Measurements from ENCODE around the gene LRPAP1.
"Not testable (repeated sequence)": the region's sequence is repeated elsewhere in the genome, so short reads cannot be mapped to it uniquely, and the experiment has no call there.

The LRPAP1 gene

GRCh38 chr4:3518511-3518880 lies 13.7 kb downstream of the LRPAP1 start:
- no peak for DNase-seq

GRCh38 chr4:3517731-3518510 lies 14.3 kb downstream of the LRPAP1 start:
- DNase-seq = no peak

- DNase-seq = no peak
Observed at GRCh38 chr4:3516836-3517730, 15.1 kb downstream of the LRPAP1 start.

GRCh38 chr4:3516061-3516835 lies 16.0 kb downstream of the LRPAP1 start:
- DNase-seq = no peak

- no peak for DNase-seq
Observed at GRCh38 chr4:3515646-3516045, 16.6 kb downstream of the LRPAP1 start.

GRCh38 chr4:3514806-3515501 lies 17.3 kb downstream of the LRPAP1 start:
- no peak for DNase-seq

- no peak for DNase-seq
Observed at GRCh38 chr4:3514221-3514780, 17.9 kb downstream of the LRPAP1 start.

GRCh38 chr4:3513807-3514206 lies 18.4 kb downstream of the LRPAP1 start:
- no peak for DNase-seq

GRCh38 chr4:3512719-3513118 lies 19.5 kb downstream of the LRPAP1 start:
- DNase-seq = no peak

GRCh38 chr4:3512279-3512678 lies 19.9 kb downstream of the LRPAP1 start:
- no peak for DNase-seq

GRCh38 chr4:3511601-3512000 lies 20.6 kb downstream of the LRPAP1 start:
- DNase-seq = not testable (repeated sequence)

- DNase-seq = no peak
Observed at GRCh38 chr4:3511187-3511586, 21.0 kb downstream of the LRPAP1 start.

GRCh38 chr4:3510481-3510880 lies 21.7 kb downstream of the LRPAP1 start:
- DNase-seq = no peak

GRCh38 chr4:3508542-3508941 lies 23.7 kb downstream of the LRPAP1 start:
- no peak for DNase-seq

GRCh38 chr4:3505231-3505630 lies 27.0 kb downstream of the LRPAP1 start:
- no peak for DNase-seq

GRCh38 chr4:3502941-3503936 lies 29.0 kb downstream of the LRPAP1 start:
- DNase-seq = no peak

GRCh38 chr4:3501825-3502425 lies 30.3 kb downstream of the LRPAP1 start:
- DNase-seq = no peak

- DNase-seq = no peak
Observed at GRCh38 chr4:3501126-3501824, 30.9 kb downstream of the LRPAP1 start.

- DNase-seq = no peak
Observed at GRCh38 chr4:3500634-3501101, 31.6 kb downstream of the LRPAP1 start.

GRCh38 chr4:3500111-3500510 lies 32.1 kb downstream of the LRPAP1 start:
- DNase-seq = no peak

Data from CD4-positive, alpha-beta T cell treated with Interleukin-21 for 1 hour (primary cell).